HL-60/S4 treated with retinoic acid at 250 ng/mL for 4 days and 3 days (cell line): ENCODE data around the gene DLEC1.
"Not testable (repeated sequence)": the region's sequence is repeated elsewhere in the genome, so short reads cannot be mapped to it uniquely, and the experiment has no call there.

ENCODE experiments used
- in situ Hi-C: fragments of 300-500 bp; cut with MboI; formaldehyde crosslinking; loops from 2 replicates; pipeline ENCODE4 v1.7.0; 2022; ENCODE audit warnings: low sequenced_read_pairs

The DLEC1 gene

DNA sequence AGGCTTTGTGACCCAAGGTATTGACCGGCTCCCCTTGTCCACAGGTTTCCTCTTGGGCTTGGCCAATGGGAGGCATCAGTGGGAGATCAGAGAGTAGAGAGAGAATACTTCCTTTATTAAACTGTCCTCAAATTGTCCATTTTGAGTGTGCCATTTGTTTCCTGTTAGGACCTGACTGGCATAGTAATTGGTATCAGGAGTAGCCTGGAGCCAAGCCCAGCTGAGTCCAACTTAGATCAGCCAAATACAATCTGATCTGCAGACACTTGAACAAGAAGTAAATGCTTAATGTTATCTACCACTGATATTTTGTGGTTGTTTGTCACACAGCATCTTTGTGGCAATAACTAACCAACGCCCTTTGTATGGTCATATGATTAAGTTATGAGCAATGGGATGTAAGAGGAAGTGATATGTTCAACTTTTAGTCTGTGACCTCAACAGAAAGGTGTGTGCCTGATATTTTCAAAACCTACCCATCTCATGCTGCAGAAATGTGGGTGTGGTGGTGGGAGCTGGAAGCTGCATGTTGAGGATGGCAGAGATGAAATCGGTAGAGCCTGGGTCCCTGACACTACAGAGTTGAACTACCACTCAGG, 112.8 kb downstream of the DLEC1 start:
- in situ Hi-C loops: no loop called here

DNA sequence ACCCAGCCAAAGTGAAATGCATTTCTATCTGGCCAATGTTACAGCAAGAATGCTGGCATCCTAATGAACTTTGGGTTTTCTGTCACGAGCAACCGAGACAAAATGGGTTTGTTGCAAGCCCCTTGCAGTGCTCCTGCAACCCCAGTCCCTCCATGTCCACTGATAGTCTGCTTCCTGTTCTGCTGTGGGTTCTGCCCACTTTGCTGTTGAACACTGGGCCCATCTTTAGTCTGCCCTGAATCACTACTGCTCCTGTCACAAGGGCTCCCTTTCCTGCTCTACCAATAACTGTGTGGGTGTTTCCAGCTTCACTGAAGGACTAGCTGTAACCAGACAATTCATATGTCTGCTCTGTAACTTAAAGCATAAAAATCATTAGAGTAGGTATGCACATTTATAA, 113.6 kb downstream of the DLEC1 start:
- in situ Hi-C loops: no loop called here

DNA sequence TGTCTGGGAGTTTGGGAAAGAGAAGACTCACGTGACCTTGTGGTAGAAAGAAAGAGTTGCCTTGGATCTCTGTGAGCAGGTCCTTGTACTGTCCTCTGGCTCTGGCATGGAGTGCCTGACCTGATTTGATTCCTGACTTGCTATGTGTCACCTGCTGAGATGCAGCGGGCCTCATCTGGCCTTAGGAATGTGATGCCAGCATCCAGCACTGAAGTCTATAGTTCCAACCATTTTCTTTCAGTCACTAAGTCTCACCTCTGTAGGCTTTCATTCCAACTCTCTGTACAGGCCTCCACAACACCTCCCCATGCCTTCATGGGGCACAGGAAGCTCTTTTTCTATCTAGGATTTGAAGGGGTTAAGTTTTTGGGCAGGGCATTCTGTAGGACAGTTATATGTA, 114.2 kb downstream of the DLEC1 start:
- in situ Hi-C loops: no loop called here

DNA sequence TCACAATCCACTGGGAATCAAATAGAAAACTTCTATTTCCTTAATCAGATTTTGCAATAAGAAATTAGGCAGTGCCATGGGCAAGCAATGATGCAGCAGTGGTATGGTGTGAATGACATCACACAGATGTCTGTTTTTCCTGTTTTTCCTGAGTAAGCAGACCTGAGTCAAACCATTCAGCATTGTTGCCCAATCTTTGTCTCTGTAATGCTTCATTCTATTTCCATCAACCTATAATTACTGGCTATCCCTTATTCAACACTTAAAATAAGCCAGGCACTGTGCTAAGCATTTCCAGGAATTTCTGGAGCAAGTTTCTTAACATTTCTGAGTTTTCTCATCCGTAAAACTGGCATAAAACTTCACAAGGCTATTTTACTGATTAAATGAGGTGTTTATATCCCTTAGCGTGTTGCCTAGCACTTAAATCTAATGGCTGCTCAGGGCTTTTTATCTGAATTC, 115.1 kb downstream of the DLEC1 start:
- in situ Hi-C loops: no loop called here

DNA sequence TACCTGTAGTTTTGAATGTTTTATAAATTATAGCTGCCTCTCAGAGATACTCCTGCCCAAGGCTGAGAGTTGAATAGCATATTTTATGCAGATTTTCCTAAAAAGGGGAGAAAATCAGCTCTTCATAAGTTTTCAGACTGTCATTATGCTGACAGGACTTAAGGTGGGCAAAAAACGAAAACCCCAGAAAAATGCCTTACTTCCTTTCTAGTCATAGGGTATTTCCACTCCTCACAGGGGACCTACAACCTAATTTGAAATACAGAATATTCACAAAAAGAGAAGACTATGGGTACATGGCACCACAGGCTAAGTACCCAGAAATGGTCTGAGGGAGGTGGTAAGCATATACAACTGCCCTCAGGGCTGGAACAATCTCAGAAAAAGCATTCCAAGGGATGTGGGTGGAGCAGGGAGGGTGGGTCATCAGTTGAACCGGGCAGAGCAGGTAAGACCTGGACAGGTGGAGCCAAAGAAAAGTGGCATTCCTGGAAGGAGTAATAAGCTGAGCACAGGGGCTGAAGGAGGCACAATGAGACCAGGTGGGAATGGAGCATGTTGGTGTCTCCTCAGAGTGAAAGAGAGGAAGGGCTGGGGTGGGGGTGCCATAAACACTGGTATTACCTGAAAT, 115.7 kb downstream of the DLEC1 start:
- in situ Hi-C loops: no loop called here

DNA sequence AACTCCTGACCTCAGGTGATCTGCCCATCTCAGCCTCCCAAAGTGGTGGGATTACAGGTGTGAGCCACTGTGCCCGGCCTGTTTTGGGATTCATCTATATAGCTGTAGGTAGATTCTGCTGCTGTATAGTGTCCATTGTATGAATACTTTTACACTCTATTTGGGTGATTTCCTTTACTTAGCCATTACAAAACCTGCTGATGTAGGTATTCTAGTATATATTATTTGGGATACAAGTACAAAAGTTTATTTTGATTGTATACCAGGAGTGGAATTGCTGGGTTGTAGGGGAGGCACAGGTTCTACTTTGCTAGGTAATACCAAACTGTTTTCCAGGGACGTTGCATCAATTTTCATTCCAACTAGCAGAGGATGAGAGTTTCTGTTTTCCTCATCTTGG, 116.8 kb downstream of the DLEC1 start:
- in situ Hi-C loops: no loop called here

DNA sequence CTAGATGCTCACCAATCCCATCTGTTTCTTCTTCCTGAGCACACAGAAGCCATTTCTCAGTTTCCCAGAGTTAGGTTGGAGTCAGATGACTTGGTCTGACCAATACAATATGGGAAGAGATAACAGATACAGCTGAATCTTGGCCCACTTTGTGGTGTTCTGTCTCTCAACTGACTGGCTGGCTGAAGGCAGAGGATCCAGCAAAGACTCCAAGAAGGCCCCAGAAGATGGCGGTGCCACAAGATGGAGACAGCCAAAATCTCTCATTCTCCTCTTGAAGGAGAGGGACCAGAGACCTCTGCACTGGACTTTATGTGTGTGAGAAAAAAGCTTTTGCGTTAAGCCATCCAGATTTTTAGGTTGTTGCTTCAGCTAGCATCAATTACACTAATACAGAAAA, 118.1 kb downstream of the DLEC1 start:
- in situ Hi-C loops: no loop called here

DNA sequence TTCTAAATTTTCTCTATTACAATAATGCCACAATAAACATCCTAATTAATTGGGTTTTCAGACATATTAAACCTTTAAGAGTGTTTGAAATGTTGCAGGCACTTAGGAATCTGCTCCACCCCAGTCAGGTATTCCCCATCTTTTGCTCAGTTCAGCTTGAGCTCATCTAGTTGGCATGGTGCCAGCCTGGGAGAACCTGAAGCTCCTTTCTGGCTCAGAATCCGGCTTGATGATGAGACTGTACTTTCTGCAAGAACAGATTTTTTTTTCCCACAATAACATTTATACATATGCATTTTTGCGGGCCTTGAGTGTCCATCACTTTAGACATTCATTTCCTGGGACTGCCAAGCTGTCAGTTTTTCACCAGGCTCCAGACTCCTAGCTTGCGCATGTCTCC, 118.6 kb downstream of the DLEC1 start:
- in situ Hi-C loops: no loop called here

DNA sequence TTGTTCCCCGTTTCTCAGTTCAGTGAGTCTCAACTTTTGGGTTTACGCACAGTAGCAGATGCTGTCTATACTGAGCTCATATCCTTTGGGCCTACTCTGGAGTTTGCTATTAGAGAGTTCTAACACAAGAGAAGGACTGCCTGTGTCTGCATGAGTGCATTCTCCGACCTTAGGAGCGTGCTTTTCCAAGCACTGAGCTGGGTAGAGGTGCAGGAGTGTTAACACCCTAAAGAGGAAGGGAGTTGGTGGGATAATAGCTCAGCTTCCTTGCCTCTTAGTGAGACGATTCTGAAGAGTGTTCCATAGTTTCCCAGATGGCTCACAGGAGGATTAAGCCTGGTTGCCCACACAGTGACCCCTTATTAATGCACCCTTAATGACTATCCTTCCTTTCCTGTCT, 119.5 kb downstream of the DLEC1 start:
- in situ Hi-C loops: no loop called here

DNA sequence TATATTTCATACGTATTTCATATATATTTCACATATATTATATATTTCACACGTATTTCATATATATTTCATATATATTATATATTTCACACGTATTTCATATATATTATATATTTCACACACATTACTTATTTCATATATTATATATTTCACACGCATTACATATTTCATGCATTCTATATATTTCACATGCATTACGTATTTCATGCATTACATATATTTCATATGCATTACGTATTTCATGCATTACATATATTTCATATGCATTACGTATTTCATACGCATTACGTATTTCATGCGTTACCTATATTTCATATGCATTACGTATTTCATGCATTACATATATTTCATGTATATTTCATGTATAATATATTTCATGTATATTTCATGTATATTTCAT, 121.7 kb downstream of the DLEC1 start:
- in situ Hi-C loops: not testable (repeated sequence)

DNA sequence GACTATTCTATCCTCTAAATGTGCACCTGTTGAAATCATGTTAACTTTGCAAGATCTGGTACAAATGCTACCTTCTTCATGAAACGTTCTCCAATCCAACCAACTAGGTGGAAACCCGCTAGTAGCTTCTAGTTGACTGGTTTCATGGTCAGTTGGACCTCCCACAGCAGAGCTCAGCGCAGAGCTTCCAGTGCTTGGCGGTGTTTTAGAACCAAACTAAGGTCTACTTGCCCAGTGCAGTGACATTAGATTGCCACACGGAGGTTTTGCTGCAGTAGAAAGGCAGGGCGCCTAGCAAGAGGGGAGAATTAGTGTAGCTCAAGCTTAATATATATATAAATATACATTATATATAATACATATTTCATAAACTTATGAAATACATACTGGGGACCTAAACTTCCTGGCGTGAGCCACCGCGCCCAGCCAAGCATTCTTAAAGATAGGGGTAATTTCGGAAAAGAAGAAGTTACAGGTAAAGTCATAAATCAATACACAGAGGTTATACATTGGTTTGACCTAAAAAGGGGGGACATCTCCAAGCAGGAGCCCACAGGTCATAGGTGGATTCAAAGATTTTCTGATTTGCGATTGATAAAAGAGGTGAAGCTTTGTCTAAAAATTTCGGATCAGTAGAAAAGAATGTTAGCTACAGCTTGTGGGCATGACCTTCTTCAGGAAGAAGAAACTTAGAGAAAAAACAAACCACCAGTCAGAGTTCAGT, 124.3 kb downstream of the DLEC1 start:
- in situ Hi-C loops: no loop called here

DNA sequence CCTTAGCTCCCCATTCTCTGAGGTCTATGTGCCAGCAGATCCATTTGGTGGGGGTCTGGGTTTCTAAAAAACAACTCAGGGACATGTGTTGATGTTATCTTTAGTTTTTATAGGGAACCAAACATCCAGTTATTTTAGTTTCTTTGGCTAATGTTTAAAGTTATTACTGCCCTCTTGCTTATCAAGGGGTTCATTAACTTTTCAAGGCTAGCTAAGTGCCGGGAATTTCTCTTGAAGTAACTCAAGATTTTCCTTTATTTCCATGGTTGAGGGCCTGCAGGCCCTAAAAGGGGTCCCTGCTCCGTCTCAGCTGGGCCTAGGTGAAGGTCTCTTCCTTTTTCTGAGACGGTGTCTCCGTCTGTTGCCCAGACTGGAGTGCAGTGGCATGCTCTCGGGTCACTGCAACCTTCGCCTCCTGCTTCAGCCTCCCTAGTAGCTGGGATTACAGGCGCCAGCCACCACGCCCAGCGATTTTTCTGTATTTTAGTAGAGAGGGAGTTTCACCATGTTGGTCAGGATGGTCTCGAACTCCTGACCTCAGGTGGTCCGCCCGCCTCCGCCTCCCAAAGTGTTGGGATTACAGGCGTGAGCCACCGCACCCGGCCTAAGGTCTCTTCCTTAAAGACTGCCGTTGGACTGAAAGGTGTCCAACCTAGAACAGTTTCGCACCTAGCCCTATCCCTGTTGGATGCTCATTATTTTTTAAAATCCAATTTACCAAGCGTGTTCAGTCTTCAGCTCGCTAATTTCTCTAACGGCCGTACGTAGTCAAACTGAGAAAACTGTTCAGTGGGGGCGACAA, 125.0 kb downstream of the DLEC1 start:
- in situ Hi-C loops: no loop called here

DNA sequence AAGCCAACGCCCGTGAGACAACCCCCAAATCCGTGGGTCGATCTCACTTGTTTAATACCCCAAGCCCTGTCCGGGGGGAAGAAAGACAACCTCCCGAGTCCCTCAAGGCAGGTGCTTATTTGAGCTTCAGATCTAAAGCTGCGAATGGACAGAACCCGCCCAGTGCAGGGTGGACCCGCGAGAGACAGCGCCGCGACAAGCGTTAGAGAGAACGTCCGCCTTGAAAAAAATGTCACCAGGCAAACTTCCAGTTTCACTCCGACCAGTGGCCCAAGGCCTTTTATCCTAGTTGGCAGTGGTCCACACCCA, 125.6 kb downstream of the DLEC1 start:
- in situ Hi-C loops: no loop called here

DNA sequence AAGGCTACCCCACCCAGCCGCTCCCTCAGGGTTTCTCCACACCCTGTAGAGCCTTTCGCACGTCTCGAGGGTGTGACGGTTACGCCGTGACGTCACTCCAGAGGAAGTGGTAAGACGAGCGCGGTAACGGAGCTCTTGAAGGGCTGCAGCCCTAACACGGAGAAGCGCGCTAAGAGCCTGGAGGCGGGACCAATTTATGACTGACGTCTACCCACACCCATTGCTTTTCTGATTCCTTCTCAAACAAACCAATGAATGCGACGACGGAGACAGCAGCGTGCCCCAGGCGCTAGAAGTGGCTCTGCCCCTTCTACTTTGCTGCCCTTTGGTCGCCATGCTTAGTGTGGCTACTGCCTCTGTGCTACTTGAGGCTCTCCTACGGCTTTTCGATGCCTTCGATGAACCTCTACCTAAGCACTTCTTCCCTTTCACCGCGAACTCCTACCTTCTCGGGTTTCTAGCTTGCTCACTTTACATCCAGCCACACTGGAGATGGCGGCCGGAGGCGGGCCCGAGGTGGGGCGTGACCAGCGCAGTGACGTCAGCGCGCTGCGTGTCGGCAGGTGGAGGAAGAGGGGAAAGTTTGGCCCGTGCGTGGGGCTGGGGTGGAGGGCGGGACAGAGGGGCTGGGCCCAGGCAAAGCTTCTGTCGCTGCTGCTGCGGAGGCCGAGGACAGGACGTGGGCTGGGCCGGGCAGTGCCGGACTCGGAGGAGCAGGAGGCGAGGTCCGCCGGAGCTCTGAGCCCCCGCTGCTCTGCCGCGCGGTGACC, 126.1 kb downstream of the DLEC1 start, which contains the start of gene OXSR1:
Gene OXSR1, plus strand, starts transcription at position 586 of the 770 bp plus-strand sequence. CDS start 340 bp downstream, outside the sequence.
- in situ Hi-C loops: no loop called here

DNA sequence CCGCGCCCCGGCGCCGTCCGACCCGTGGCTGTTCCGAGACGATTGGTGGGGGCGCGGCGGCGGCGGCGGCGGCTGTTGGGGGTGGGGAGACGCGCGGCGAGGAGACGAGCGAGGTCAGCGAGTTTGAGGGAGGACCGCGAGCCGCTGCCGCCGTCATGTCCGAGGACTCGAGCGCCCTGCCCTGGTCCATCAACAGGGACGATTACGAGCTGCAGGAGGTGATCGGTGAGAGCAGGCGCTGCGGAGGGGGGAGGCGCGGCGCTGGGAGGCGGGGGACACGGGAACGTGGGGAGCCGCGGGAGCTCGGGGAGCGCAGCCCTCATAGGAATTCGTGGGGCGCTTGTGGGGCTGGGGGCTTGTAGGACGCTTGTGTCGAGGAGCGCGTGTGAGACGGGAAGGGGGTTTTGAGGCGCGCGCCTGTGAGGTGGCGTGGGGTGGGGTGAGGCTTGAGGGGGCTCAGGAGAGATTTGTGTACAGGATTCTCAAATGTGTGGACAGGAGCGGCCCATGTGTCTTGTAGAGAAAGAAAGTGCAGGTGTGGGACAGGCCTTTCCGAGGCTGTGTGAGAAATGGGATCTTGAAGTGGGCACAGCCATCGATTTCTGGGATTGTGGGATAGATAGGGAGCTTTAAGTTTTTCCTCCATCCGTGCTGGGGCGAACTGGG, 126.8 kb downstream of the DLEC1 start:
- in situ Hi-C loops: no loop called here

DNA sequence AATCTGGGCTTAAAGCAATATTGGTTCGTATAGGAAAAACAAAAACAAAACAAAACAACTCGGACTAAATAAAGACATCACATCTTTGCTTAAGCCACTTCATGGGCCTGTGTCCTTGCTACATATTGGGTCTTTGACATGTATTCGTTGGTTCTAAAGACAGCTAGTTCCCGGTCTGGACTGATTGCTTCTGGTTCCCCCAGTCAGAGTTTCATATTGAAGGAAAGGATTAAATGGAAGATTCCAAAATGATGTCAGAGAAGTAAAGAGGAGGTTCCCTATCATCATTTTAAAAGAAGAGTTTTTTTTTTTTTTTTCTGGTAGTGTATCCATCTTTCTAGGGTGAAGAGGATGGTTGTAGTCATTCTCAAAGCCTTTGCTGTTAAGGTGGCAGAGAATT, 128.6 kb downstream of the DLEC1 start:
- in situ Hi-C loops: no loop called here

DNA sequence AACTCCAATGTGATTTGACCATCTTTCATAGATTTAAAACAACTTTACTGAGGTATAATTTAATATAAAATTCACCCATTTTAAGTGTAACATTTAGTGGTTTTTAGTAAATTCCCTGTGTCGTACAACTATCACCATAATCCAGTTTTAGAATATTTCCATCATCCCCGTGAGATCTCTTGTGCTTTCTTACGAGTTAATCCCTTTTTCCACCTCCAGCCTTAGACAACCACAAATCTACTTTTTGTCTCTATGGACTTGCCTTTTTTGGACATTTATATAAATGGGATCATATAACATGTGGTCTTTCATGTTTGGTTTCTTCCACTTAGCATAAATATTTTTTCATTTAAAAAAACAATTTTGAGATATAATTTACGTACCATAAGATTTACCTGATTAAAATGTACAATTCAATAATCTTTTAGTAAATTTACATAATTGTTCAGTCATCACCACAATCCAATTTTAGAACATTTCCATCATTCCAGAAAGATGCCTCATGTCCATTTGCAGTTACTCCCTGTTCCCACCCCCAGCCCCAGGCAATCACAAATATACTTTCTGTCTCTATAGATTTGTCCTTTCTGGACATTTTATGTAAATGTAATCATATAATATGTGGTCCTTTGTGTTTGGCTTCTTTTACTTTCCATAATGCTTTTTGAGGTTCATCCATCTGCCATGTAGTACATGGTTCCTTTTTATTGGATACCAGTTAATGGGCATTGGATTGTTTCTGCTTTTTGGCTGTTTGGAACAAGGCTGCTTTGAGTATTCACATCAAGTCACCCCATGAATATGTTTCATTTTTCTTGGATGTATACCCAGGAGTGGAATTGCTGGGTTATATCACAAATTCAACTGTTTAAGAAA, 129.4 kb downstream of the DLEC1 start:
- in situ Hi-C loops: no loop called here

DNA sequence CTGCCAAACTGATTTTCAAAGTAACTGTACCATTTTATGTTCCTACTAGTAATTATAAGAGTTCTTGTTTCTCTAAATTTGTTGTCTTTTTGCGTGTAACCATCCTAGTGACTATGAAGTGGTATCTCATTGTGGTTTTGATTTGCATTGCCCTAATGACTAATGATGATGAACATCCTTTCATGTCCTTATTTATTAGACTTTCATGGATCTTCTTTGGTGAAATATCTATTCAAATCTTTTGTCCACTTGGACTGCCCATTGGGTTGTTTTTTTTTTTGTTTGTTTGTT, 130.0 kb downstream of the DLEC1 start:
- in situ Hi-C loops: no loop called here

DNA sequence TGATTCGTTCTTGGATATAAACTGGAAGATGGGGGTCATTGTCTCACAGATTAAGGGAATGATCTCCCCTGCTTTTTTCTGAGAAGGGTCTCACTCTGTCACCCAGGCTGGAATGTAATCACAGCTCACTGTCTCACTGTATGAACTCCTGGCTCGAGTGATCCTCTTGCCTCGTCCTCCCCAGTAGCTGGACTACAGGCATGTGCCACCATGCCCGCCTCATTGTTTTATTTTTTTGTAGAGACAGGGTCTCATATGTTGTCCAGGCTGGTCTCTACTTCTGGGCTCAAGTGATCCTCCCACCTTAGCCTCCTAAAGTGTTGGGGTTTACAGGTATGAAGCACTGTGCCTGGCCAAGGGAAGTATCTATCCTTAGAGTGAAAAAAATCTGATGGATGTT, 131.7 kb downstream of the DLEC1 start:
- in situ Hi-C loops: no loop called here

DNA sequence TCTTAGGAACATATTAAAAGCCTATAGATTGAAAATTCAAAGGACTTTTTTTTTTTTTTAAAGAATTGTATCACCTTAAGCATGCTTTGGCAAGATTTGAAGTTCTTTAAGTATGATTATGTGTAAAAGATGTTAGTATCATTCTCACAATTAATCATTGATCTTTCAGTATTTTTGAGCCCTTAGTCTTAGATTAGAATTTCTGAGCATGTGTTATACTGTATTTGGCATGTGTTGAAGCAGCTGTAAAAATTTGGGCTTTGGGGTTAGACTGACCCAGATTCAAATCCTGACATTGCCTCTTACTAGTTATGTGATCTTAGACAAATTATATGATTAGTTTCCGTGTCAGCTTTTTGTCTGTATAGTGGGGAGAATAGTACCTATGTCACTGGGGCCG, 132.6 kb downstream of the DLEC1 start:
- in situ Hi-C loops: no loop called here
